NCI-H69 (cell line): ENCODE results near the gene CRACDL.
"Not testable (repeated sequence)": the region's sequence is repeated elsewhere in the genome, so short reads cannot be mapped to it uniquely, and the experiment has no call there.

ENCODE experiments used
- DNase-seq: peaks from one replicate; lab custom pipeline; 2025; lab: John Stamatoyannopoulos, UW

The CRACDL gene

DNA sequence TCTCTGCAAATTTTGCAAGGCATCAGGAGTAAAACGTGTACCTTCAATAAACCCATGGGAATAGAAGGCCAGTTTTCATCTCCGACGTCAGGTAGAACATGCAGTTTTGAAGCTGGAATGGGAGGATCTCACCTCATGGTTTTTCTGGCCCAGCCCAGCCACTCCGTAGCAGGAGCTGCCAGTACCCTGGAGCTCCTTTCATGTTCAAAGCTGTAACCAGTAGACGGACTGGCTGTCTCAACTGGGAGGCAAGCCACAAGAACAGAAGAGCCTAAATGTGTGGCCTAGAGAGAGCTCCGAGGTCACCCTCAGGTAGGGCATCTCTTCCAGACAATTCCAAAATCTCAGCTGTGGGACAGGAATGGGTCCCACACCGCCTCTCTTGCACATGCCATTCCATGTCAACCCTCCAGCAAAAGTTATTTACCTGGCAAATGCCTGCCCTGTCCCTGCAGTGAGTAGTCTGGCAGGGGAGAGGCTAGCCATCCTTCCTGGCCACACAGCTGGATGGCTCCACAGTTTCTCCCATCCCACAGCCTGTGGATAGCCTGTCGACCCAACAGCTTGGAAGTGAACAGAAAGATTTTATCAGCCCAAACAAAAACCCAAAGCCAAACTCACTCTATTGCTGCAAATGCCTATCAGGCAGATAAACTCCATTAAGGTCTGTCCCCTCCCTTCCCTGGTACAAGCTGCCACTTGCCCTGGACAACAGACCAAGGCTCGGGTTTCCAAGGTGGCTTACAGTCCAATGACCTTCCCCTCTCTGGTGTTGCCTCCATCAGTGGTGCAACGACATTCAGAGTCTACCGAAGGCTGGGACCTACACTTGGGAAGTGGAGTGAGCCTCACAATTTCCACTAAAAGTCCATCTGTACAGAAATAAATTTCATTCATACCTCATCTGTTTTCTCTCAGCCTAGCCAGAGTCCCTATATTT, 27.8 kb downstream of the CRACDL start:
- peak; percentile 75 for DNase-seq

DNA sequence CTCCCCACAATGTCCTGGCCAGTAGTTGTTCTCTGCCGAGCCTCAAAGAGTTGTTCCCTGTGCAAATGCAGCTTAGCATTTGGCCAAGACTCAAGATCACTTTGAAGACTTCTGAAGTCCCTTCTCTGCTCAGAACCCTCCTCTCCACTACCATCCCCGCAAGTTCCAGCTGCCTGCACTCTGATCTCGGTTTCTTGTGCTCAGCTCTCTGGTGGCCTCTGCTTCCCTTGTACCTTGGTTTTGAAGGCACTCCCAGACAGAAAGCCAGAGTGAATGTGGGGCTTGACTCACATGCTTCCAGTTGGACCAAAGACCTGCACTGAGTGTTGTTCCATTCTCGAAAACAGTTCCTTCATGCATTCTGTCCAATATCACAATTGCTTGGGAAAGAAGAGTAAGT, 28.6 kb downstream of the CRACDL start:
- DNase-seq: no peak

- peak; percentile 49 for DNase-seq
These were observed 32.1 kb downstream of the CRACDL start for GRCh38 chr2:98903767-98904485.

DNA sequence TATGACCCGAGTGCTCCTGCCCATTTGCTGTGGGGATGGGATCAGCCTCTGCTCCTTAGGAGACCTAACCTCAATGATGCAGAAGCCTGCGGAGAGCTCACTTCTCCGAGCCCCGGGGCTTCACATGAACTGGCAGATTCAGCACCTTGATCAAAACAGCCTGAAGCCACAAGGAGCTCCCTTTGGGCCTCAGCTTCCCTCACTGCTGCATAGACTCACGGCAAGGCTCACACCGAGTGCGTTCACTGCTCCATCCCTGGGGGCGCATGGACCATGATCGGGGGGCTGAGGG, 33.0 kb downstream of the CRACDL start:
- no peak for DNase-seq

DNA sequence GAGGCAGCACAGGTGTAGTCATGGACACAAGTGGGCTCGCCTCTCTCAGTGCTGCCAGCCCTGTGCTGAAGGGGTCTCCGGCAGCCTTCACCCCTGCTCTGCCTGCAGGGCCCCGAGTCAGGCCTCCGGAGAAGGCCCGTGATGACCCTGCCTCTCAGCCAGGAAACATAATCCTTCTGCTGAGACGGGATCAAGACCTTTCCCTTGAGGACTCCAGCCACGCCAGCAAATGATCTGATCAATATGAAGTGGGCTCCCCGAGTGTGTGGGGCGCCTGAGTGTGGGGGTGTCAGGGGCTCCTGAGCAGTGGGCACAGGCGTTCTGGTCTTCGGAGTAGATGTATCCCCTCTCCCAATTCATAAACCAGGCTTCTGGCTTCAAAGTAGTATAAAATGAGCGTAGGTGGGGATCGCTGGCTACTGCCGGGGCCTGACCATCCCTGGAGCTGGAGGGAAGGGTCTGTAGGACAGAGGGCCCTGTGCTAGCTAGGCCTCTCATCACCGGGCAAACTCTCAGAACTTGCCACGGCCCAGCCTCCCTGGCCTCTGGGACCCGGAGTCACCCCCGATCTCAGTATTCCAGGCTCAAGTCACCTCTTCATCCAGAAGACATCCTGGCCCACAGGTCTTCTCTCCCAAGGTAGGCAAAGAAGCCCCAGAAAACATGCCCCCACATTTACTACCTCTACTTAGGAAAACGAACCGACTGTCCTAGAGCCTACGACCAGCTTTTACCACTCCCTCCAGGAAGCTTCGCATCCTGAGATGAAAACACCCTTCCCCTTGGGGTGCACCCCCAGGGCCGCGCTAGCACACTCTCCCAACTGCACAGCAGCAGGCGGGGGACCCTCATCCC, 33.6 kb downstream of the CRACDL start:
- DNase-seq: no peak

DNA sequence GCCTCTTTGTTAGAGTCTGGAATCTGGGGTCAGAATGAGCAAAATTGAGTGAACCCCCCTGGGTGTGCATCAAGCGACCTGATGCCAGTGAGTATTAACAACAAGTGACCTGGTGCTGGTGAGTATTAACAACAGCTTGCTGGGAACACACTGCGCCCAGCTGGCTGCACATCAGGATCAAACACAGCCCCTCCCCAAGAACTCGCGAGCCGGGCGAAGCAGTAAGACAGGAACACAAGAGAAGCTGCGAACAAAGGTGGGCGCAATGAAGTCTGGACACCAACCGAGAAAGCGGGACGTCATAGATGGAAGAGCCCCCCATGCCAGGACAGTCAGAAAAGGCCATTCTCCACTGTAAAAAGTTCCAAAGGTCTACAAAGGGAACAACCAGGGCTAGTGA, 34.3 kb downstream of the CRACDL start:
- peak; percentile 9 for DNase-seq

DNA sequence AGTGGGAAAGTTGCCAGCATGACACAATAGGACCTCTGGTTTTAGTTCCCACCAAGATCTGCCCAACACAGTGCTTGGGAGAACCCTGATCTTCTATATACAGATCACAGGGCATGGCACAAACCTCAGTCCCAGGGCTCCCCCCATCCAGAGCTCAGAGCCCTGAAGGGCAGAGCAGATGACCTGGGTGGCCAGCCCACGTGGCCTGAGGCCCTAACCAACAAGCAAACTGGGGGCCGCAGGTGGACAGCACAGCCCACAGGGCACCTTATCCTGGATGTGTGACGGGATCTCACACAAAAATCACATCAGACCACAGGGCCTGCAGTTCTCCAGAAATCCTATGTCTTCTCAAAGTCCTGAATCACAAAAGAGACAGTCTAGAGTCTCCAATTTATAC, 34.7 kb downstream of the CRACDL start:
- DNase-seq: no peak

DNA sequence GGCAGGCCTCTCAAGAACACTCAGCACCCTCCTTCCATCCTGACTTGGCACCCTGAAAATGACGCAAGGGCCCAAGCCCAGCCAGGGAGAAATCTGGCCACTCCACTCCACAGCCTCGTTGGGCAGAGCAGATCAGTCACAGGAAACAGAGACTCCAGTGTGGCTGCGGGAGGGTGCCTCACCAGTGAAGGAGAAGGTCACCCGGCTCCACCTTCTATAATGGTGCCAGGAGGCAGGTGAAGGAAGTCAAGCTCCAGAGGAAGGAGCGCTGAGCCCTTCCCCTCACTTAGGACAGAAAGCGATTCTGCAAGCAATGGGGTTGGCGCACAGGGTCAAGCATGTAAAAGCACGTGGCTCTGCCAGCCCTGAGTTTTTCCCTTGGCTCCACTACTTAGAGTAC, 35.3 kb downstream of the CRACDL start:
- DNase-seq: no peak

GRCh38 chr2:98899703-98900078, 36.3 kb downstream of the CRACDL start:
- DNase-seq: not testable (repeated sequence)

DNA sequence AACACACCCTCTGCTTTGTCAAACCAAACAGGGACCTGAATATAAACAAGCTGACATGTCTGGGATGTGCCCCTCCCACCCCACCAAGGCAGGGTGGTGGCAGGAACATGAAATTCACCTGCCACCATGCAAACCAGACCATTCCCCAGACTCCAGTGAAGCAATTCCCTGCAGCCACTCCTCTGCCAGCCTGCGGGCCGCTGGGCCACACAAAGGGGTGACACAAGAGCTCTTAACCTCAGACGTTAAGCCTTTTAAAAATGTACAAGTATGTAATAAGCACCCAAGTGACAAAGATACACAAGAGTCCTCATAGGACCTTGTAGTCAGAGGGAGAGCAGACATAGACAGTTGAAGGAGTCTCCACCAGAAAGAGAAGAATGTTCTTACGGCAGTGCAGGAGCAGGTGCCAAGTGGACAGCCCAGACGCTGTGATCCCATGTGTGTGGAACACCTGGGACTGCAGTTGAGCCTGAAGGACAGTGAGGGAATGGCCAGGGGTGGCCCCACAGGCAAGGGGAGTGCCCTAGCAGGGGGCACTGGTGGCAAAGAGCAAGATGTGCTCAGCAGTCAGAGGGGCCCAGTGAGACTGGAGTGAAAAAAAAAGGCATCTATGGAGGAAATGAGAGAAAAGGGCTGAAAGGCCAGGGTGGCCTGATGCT, 36.9 kb downstream of the CRACDL start:
- DNase-seq: peak; percentile 7

DNA sequence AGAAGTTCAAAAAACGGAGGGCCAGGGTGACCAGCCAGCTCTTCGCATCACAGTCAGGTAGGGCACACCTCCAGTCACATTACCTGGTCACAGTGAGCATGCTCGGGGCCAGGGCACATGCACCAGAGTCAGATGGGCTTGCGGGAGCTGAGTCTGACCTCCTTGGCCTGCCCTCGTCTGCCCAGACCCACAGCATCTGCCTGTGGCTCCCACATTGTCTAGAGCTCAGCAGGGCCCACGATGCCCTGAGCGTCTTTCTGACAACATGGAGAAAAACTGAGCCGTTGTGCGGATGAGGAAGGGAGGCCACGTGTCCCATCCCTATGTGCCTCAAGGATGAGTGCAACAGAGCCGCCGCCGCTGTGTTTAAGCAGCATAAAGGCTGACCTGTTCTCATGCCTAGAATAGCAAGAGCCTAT, 37.6 kb downstream of the CRACDL start:
- no peak for DNase-seq

- no peak for DNase-seq
These were observed 38.3 kb downstream of the CRACDL start for GRCh38 chr2:98897746-98898145.

DNA sequence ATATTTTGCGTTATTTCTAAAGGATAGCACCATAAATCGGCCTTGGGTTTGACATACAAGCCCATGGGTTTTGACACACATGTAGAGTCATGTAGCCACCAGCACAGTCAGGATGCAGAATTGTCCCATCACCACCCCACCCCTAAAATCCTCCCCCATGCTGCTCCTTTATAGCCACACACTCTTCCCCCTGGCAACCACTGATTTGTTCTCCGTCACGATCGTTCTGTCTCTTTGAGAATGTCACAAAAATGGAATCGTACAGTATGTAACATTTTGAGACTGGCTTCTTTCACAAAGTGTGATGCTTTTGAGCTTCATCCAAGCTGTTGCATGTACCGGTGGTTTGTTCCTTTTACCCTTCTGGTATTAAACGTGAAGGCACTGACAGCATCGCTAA, 39.1 kb downstream of the CRACDL start:
- DNase-seq: no peak

DNA sequence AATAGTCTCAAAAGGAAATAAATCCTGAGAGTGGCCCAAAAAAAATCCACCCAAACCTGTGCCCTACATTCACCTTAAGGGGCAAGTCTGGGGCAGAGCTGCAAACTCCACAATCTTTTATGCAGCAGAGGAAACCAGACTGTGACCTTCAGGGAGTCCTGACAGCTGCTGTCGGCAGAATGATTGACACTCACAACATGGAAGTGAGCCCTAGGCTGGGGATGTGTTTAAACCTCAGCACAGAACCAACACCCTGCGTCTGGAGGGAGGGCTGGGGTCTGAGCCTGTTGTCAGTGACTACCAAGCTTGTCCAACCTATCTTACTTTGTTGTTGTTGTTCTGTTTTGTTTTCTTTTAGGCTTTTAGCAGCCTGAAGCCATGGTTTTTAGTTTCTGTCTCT, 39.6 kb downstream of the CRACDL start:
- no peak for DNase-seq

GRCh38 chr2:98895901-98896300, 40.1 kb downstream of the CRACDL start:
- no peak for DNase-seq

DNA sequence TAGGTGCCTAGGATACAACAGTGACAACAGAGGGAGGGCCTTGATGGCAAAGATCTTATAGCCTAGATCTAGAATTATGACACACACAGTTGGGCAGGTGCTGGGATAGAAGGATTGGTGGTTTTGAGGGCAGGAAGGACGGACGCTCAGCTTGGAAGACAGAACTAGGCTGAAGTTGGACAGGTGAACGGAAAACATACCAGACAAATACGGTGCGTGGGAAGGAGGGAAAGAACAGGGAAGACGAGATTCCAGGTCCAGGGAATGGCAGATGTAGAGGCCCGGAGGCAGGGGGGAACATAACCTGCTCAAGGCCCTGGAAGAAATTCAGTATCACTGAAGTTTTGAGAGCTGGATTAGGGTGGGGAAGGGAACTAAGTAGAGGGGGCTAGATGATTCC, 40.8 kb downstream of the CRACDL start:
- no peak for DNase-seq

- no peak for DNase-seq
These were observed 41.6 kb downstream of the CRACDL start for GRCh38 chr2:98894331-98895000.

GRCh38 chr2:98893911-98894321, 42.1 kb downstream of the CRACDL start:
- DNase-seq: no peak

- no peak for DNase-seq
These were observed 43.2 kb downstream of the CRACDL start for GRCh38 chr2:98892871-98893270.

- no peak for DNase-seq
These were observed 44.4 kb downstream of the CRACDL start for GRCh38 chr2:98891591-98891990.

- no peak for DNase-seq
These were observed 49.9 kb downstream of the CRACDL start for GRCh38 chr2:98886066-98886554.
